Lower leg skin (tissue), 3 donors: ENCODE results near the gene CACYBP.

Source experiments
- CTCF ChIP-seq, 3 donors: fragments of 450-650 bp; IDR thresholded peaks; one replicate each; pipeline ENCODE4 v1.5.1; 2016; ENCODE audit warnings: antibody characterized with exemption in 3 of 3, mild to moderate bottlenecking in 3 of 3, moderate library complexity in 2 of 3
- POLR2A ChIP-seq, 2 donors: fragments of 450-650 bp; IDR thresholded peaks; one replicate each; pipeline ENCODE4 v1.6.1; 2016 to 2017; ENCODE audit warnings: antibody characterized with exemption in 2 of 2, mild to moderate bottlenecking in 1 of 2, moderate library complexity in 1 of 2

GRCh38 chr1:174957829-174958228, 41.9 kb upstream of the CACYBP start:
- TF ChIP-seq CTCF (IDR thresholded peaks at IDR 0.05) = no peak
- TF ChIP-seq POLR2A (IDR thresholded peaks at IDR 0.05) = no peak
